Osteocyte (in vitro differentiated cells): ENCODE results near the gene HSPB1. TPM values are rescaled to one million over a fixed set of nuclear protein-coding genes. Genes with fewer than 3 reads are reported as not detected.

Source experiments
- DNase-seq: peaks from one replicate; pipeline ENCODE4 v3.0.0; 2021; ENCODE audit warnings: mixed read lengths; ENCODE audit not compliant: unreplicated experiment; ENCODE audit errors: extremely low spot score
- H3K27ac Mint-ChIP-seq: one replicate; pipeline ENCODE4 v1.8.0; 2021; ENCODE audit warnings: mild to moderate bottlenecking, mixed read lengths; ENCODE audit not compliant: unreplicated experiment
- H3K27me3 Mint-ChIP-seq: one replicate; pipeline ENCODE4 v1.8.0; 2021; ENCODE audit warnings: mixed read lengths; ENCODE audit not compliant: unreplicated experiment
- H3K36me3 Mint-ChIP-seq: one replicate; pipeline ENCODE4 v1.8.0; 2021; ENCODE audit warnings: mixed read lengths; ENCODE audit not compliant: unreplicated experiment
- H3K4me1 Mint-ChIP-seq: one replicate; pipeline ENCODE4 v1.8.0; 2021; ENCODE audit warnings: mixed read lengths; ENCODE audit not compliant: unreplicated experiment
- H3K4me3 Mint-ChIP-seq: one replicate; pipeline ENCODE4 v1.8.0; 2021; ENCODE audit warnings: mild to moderate bottlenecking, moderate library complexity, mixed read lengths; ENCODE audit not compliant: unreplicated experiment
- H3K9me3 Mint-ChIP-seq: one replicate; pipeline ENCODE4 v1.8.0; 2021; ENCODE audit warnings: mixed read lengths; ENCODE audit not compliant: unreplicated experiment
- total RNA-seq: library from RNA; stranded (reverse); gene quantifications from 2 replicates; pipeline ENCODE4 v1.2.1, GENCODE V29; 2021
- TF ChIP-seq, protein P1 (sequence below): fragments of 200-600 bp; sonication (generic); IDR thresholded peaks from 2 replicates; pipeline ENCODE4 v1.5.0; 2021; ENCODE audit warnings: antibody characterized with exemption, mild to moderate bottlenecking, moderate library complexity

HSPB1 gene
- total RNA-seq, 1 donor from 2014 or later: 251 TPM

DNA sequence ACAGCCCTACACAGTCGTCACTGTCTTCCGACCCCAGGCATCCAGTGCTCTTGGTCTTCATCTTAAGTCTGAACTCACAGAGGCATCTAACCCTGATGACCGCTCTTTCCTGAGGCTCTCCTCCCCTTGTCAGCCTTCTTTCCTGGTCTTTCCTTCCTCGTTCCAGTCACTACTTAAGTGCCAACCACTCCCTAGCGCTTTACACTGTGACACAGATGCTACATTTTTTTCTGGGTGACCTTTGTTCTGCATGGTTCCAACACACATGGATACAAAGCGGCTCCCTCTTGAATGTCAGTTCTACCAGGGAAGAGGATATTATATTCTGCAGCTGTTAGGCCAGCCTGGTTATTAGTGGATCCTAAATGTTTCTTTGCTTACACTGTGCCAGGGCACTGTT is 43.6 kb downstream of the HSPB1 start:
- Mint-ChIP-seq H3K4me3 (no peak overlapping the region), H3K36me3 (peaks cover 57% of the 10 kb centered on the region), H3K27me3 (no peaks in the 10 kb centered on the region), H3K4me1 (peaks cover 43% of the 10 kb centered on the region), H3K27ac (peak overlapping the region; percentile 74), H3K9me3 (no peaks in the 10 kb centered on the region)
- TF ChIP-seq, protein P1, sequence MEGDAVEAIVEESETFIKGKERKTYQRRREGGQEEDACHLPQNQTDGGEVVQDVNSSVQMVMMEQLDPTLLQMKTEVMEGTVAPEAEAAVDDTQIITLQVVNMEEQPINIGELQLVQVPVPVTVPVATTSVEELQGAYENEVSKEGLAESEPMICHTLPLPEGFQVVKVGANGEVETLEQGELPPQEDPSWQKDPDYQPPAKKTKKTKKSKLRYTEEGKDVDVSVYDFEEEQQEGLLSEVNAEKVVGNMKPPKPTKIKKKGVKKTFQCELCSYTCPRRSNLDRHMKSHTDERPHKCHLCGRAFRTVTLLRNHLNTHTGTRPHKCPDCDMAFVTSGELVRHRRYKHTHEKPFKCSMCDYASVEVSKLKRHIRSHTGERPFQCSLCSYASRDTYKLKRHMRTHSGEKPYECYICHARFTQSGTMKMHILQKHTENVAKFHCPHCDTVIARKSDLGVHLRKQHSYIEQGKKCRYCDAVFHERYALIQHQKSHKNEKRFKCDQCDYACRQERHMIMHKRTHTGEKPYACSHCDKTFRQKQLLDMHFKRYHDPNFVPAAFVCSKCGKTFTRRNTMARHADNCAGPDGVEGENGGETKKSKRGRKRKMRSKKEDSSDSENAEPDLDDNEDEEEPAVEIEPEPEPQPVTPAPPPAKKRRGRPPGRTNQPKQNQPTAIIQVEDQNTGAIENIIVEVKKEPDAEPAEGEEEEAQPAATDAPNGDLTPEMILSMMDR: no peak
- DNase-seq: no peak

GRCh38 chr7:76346778-76347177 is 44.3 kb downstream of the HSPB1 start:
- TF ChIP-seq, protein P1: no peak
- H3K4me1 Mint-ChIP-seq: peaks cover 41% of the 10 kb centered on the region
- peaks cover 63% of the 10 kb centered on the region for H3K36me3 Mint-ChIP-seq
- H3K4me3 Mint-ChIP-seq: no peak overlapping the region
- H3K27me3 Mint-ChIP-seq: no peaks in the 10 kb centered on the region
- no peak for DNase-seq
- no peaks in the 10 kb centered on the region for H3K9me3 Mint-ChIP-seq
- H3K27ac Mint-ChIP-seq: peak overlapping the region; percentile 74

DNA sequence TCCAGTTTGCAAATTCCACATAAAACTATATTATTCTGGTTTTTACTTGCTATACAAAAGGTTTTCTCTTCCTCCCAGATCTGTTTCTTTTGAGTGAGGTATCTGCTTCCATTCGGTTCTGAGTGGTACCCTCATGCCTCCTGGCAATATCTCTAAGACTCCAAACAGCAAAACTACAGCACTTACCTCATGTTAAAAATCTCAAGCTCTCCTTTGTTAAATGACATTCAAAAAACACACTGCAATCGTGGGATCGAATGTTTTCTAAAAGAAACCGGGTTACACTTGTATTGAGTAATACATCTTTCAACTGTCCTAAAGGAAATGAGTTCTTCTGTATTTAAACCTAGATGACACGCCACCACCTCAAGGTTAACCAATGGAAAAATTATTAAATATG is 45.2 kb downstream of the HSPB1 start:
- Mint-ChIP-seq H3K27me3 (no peaks in the 10 kb centered on the region), H3K27ac (peak overlapping the region; percentile 0), H3K36me3 (peaks cover 65% of the 10 kb centered on the region), H3K9me3 (no peaks in the 10 kb centered on the region), H3K4me1 (peaks cover 40% of the 10 kb centered on the region), H3K4me3 (no peak overlapping the region)
- TF ChIP-seq, protein P1: no peak
- no peak for DNase-seq

- Mint-ChIP-seq H3K9me3 (no peaks in the 10 kb centered on the region), H3K4me1 (peaks cover 39% of the 10 kb centered on the region), H3K27me3 (no peaks in the 10 kb centered on the region), H3K4me3 (no peak overlapping the region), H3K36me3 (peaks cover 53% of the 10 kb centered on the region), H3K27ac (no peak overlapping the region)
- TF ChIP-seq, protein P1: no peak
- no peak for DNase-seq
Measured at GRCh38 chr7:76349313-76349885, 46.9 kb downstream of the HSPB1 start.

- no peak for DNase-seq
- H3K27ac Mint-ChIP-seq: no peak overlapping the region
- H3K9me3 Mint-ChIP-seq: peaks cover 4% of the 10 kb centered on the region
- H3K36me3 Mint-ChIP-seq: peaks cover 54% of the 10 kb centered on the region
- TF ChIP-seq, protein P1: no peak
- no peak overlapping the region for H3K4me3 Mint-ChIP-seq
- H3K27me3 Mint-ChIP-seq: no peaks in the 10 kb centered on the region
- H3K4me1 Mint-ChIP-seq: peaks cover 56% of the 10 kb centered on the region
Measured at GRCh38 chr7:76351372-76351771, 48.9 kb downstream of the HSPB1 start.
